Measurements from ENCODE around the gene RSU1.

The RSU1 gene

GRCh38 chr10:16816830-16817124 lies 447 bp downstream of the RSU1 start:
- Histone ChIP-seq H3K4me1 (ENCODE audit: insufficient read depth, low read length, severe bottlenecking) (peaks cover 20% of the 10 kb centered on the region), H4K20me1 (ENCODE audit: insufficient read depth, low read length) (no peaks in the 10 kb centered on the region), H3K9ac (ENCODE audit: low read length) (peak overlapping the region; percentile 75), H3K27me3 (ENCODE audit: insufficient read depth, low read length) (no peaks in the 10 kb centered on the region), H3K79me2 (ENCODE audit: insufficient read depth, low read length) (no peaks in the 10 kb centered on the region), H2AFZ (ENCODE audit: low read length) (peak overlapping the region; percentile 19; the same call in 1 of the 2 replicates), H3F3A (ENCODE audit: insufficient read depth, low read length) (no peaks in the 10 kb centered on the region), H3K27ac (ENCODE audit: low read depth, low read length, poor library complexity, severe bottlenecking) (no peak overlapping the region), H3K4me3 (ENCODE audit: low read depth, low read length, poor library complexity, severe bottlenecking) (peak overlapping the region; percentile 80), H3K4me2 (ENCODE audit: low read length) (peak overlapping the region; percentile 88), H3K9me3 (ENCODE audit: low read length) (no peaks in the 10 kb centered on the region; the same call in 1 of the 2 replicates), H3K36me3 (ENCODE audit: insufficient read depth, low read length) (no peaks in the 10 kb centered on the region), H3K9me2 (ENCODE audit: low read depth, low read length) (no peaks in the 10 kb centered on the region)
- TF ChIP-seq CTCF (IDR thresholded peaks at IDR 0.05; ENCODE audit: low read length) (no peak), EZH2 (IDR thresholded peaks at IDR 0.05; ENCODE audit: borderline replicate concordance, low read length) (no peak)

- Histone ChIP-seq H3K9ac (ENCODE audit: low read length) (peak overlapping the region; percentile 75), H3K79me2 (ENCODE audit: insufficient read depth, low read length) (no peaks in the 10 kb centered on the region), H3K4me2 (ENCODE audit: low read length) (peak overlapping the region; percentile 88), H3K27me3 (ENCODE audit: insufficient read depth, low read length) (no peaks in the 10 kb centered on the region), H3K4me3 (ENCODE audit: low read depth, low read length, poor library complexity, severe bottlenecking) (peak overlapping the region; percentile 80), H3K4me1 (ENCODE audit: insufficient read depth, low read length, severe bottlenecking) (peaks cover 20% of the 10 kb centered on the region), H3F3A (ENCODE audit: insufficient read depth, low read length) (no peaks in the 10 kb centered on the region), H3K36me3 (ENCODE audit: insufficient read depth, low read length) (no peaks in the 10 kb centered on the region), H2AFZ (ENCODE audit: low read length) (no peak overlapping the region), H4K20me1 (ENCODE audit: insufficient read depth, low read length) (no peaks in the 10 kb centered on the region), H3K9me2 (ENCODE audit: low read depth, low read length) (no peaks in the 10 kb centered on the region), H3K27ac (ENCODE audit: low read depth, low read length, poor library complexity, severe bottlenecking) (no peak overlapping the region), H3K9me3 (ENCODE audit: low read length) (no peaks in the 10 kb centered on the region)
- TF ChIP-seq EZH2 (IDR thresholded peaks at IDR 0.05; ENCODE audit: borderline replicate concordance, low read length) (no peak), CTCF (IDR thresholded peaks at IDR 0.05; ENCODE audit: low read length) (peak; percentile 7; the same call in 1 of the 2 replicates)
These were observed 1.1 kb downstream of the RSU1 start for GRCh38 chr10:16816171-16816570.

GRCh38 chr10:16814012-16814411 lies 3.2 kb downstream of the RSU1 start:
- no peaks in the 10 kb centered on the region for H3K36me3 ChIP-seq (ENCODE audit: insufficient read depth, low read length)
- no peak overlapping the region for H3K4me2 ChIP-seq (ENCODE audit: low read length)
- H3K9me2 ChIP-seq (ENCODE audit: low read depth, low read length): no peaks in the 10 kb centered on the region
- no peak overlapping the region for H3K4me3 ChIP-seq (ENCODE audit: low read depth, low read length, poor library complexity, severe bottlenecking)
- no peak overlapping the region for H3K9ac ChIP-seq (ENCODE audit: low read length)
- no peaks in the 10 kb centered on the region for H3F3A ChIP-seq (ENCODE audit: insufficient read depth, low read length)
- H3K27me3 ChIP-seq (ENCODE audit: insufficient read depth, low read length): no peaks in the 10 kb centered on the region
- no peak overlapping the region for H3K27ac ChIP-seq (ENCODE audit: low read depth, low read length, poor library complexity, severe bottlenecking)
- no peak for TF ChIP-seq CTCF (IDR thresholded peaks at IDR 0.05; ENCODE audit: low read length)
- no peak for TF ChIP-seq EZH2 (IDR thresholded peaks at IDR 0.05; ENCODE audit: borderline replicate concordance, low read length)
- peaks cover 20% of the 10 kb centered on the region for H3K4me1 ChIP-seq (ENCODE audit: insufficient read depth, low read length, severe bottlenecking)
- no peak overlapping the region for H2AFZ ChIP-seq (ENCODE audit: low read length)
- no peaks in the 10 kb centered on the region for H3K9me3 ChIP-seq (ENCODE audit: low read length)
- no peaks in the 10 kb centered on the region for H3K79me2 ChIP-seq (ENCODE audit: insufficient read depth, low read length)
- no peaks in the 10 kb centered on the region for H4K20me1 ChIP-seq (ENCODE audit: insufficient read depth, low read length)

Measured in OCI-LY1 (cell line).